Peyer's patch (tissue), 4 donors: Measurements from ENCODE around the gene CLEC16A. TPM values are rescaled to one million over a fixed set of nuclear protein-coding genes. Genes with fewer than 3 reads are reported as not detected.

Source experiments
- DNase-seq, 3 donors: peaks; one replicate each; pipeline ENCODE4 v3.0.0-alpha.2; 2017 to 2019
- H3K27ac ChIP-seq, 4 donors: fragments of 200-600 bp; sonication (generic); one replicate each; pipeline ENCODE4 v1.5.1; 2016 to 2019
- H3K27me3 ChIP-seq, 2 donors: fragments of 200-600 bp; sonication (generic); one replicate each; pipeline ENCODE4 v1.5.1; 2019
- H3K36me3 ChIP-seq, 3 donors: fragments of 200-600 bp; sonication (generic); one replicate each; pipeline ENCODE4 v1.5.1; 2016 to 2019
- H3K4me1 ChIP-seq, 4 donors: fragments of 200-600 bp; sonication (generic); one replicate each; pipeline ENCODE4 v1.5.1; 2016 to 2019
- H3K4me3 ChIP-seq, 4 donors: fragments of 200-600 bp; sonication (generic); 1 replicate in 3 of 4; 2 replicates in 1 of 4; pipeline ENCODE4 v1.5.1; 2016 to 2019; ENCODE audit warnings: mild to moderate bottlenecking in 1 of 4
- H3K9me3 ChIP-seq, 4 donors: fragments of 200-600 bp; sonication (generic); one replicate each; pipeline ENCODE4 v1.5.1; 2016 to 2019; ENCODE audit warnings: mild to moderate bottlenecking in 1 of 4
- CTCF ChIP-seq, 6 experiments: fragments of 450-650 bp in 4 of 6; fragments of 200-600 bp in 2 of 6; sonication (generic) in 1 of 6; IDR thresholded peaks; one replicate each; pipeline ENCODE4 v1.5.1; 2017 to 2019; ENCODE audit warnings: antibody characterized with exemption in 6 of 6, mild to moderate bottlenecking in 3 of 6, moderate library complexity in 1 of 6
- POLR2A ChIP-seq, 2 donors: fragments of 450-650 bp; IDR thresholded peaks; one replicate each; pipeline ENCODE4 v1.5.1; 2017; ENCODE audit warnings: antibody characterized with exemption in 2 of 2, mild to moderate bottlenecking in 2 of 2, moderate library complexity in 2 of 2
- total RNA-seq, 4 donors: library from RNA; depleted of rRNA; stranded (reverse); fragments of >200 nt; gene quantifications; one replicate each; pipeline ENCODE4 v1.1.0, GENCODE V29; 2016

CLEC16A gene
- total RNA-seq, 4 donors from 2014 or later: 37.8 to 139 (median 64.3) TPM

DNA sequence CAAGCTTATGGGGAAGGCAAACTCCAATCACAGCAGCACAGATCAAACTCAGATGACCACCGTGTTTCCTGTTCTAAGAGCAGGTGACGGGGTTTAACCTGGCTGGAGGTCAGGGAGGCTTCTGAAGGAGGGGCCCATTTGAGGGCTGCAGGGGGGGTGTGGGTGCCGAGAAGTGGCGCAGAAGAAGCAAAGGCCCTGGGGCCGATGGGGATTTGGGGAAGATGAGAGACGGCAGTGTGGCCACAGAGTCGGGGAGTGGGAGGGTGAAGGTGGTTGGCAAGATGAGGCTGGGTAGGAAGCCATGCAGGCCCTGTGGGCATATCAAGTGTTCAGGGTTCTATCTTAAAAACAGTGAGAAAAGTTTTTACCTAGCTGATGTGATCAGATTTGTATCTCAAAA lies 122.9 kb downstream of the CLEC16A start:
- Histone ChIP-seq H3K4me1 (no peaks in the 10 kb centered on the region), H3K9me3 (no peaks in the 10 kb centered on the region), H3K27ac (no peak overlapping the region), H3K4me3 (no peak overlapping the region), H3K27me3 (no peaks in the 10 kb centered on the region), H3K36me3 (peaks cover 0 to 34% (median 0%) of the 10 kb centered on the region in 3 donors)
- TF ChIP-seq CTCF (IDR thresholded peaks at IDR 0.05) (no peak), POLR2A (IDR thresholded peaks at IDR 0.05) (no peak)
- DNase-seq: peak in 1 of 3 donors; percentile 26

DNA sequence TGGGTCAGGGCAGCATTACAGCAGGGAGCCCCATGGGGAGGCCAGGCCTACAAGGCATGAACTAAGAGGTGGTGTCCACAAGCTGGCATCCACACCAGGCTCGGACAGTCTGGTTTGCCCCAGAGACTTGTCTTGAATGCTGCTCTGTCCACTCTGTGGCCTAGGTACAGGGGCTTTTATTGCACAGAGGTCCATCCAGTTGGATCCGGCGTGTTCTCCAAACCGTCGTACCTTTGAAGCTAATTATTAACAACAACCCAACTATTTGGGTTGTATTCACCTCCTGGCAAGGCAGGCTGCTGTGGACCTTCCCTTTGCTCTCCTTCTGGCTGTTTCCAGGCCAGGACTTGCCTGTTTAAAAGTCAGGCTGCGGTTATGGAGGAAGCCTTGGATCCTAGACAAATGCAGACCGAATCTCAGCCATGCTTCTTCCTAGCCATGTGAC lies 123.4 kb downstream of the CLEC16A start:
- TF ChIP-seq CTCF (IDR thresholded peaks at IDR 0.05) (no peak), POLR2A (IDR thresholded peaks at IDR 0.05) (no peak)
- Histone ChIP-seq H3K27ac (no peak overlapping the region), H3K27me3 (no peaks in the 10 kb centered on the region), H3K4me3 (no peak overlapping the region), H3K36me3 (peaks cover 0 to 36% (median 0%) of the 10 kb centered on the region in 3 donors), H3K4me1 (no peaks in the 10 kb centered on the region), H3K9me3 (no peaks in the 10 kb centered on the region)
- DNase-seq: no peak

- Histone ChIP-seq H3K9me3 (no peaks in the 10 kb centered on the region), H3K4me3 (no peak overlapping the region), H3K27ac (no peak overlapping the region), H3K36me3 (peaks cover 0 to 17% (median 0%) of the 10 kb centered on the region in 3 donors), H3K27me3 (no peaks in the 10 kb centered on the region), H3K4me1 (peaks cover 0 to 12% (median 3%) of the 10 kb centered on the region in 4 donors)
- DNase-seq: peak in 1 of 3 donors; percentile 7
- no peak for TF ChIP-seq POLR2A (IDR thresholded peaks at IDR 0.05)
- TF ChIP-seq CTCF (IDR thresholded peaks at IDR 0.05): no peak
These were observed 127.5 kb downstream of the CLEC16A start for GRCh38 chr16:11071829-11072228.

DNA sequence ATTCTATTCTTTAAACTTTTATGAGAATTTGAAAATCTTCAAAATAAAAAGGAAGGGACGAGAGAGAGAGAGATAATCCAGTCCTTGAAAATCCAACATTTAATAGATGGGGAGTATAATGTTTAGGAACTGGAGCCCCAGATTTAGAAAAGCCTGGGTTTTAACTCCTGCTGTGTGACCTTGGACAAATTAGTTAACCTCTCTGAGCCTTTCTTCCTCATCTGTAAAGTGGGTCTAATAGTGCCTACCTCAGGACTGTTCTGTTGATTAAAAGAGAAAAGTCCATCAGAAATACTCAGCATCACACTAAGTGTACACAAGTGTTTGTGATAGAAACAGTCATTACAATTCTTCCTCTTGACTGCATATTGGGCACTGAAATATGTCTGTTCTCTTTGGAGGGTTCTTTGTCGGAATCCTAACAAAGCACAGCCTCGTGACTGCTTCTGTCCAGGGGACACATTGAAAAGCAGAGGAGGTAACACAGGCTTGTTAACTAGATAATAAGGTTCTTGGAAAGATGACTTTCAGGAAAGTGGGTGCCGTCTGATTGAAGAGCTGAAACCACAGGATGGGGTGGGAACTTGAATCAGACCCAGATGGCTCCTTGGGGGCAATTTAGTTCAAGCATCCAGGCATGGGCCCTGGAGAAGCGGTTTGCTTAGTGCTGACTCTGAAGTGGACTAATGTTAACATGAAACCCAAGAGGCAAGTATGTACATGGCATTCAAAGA lies 128.2 kb downstream of the CLEC16A start:
- no peak for DNase-seq
- peaks cover 0 to 17% (median 0%) of the 10 kb centered on the region in 3 donors for H3K36me3 ChIP-seq
- H3K9me3 ChIP-seq: no peaks in the 10 kb centered on the region
- no peak for TF ChIP-seq CTCF (IDR thresholded peaks at IDR 0.05)
- TF ChIP-seq POLR2A (IDR thresholded peaks at IDR 0.05): no peak
- no peak overlapping the region for H3K4me3 ChIP-seq
- H3K4me1 ChIP-seq: peaks cover 0 to 18% (median 4%) of the 10 kb centered on the region in 4 donors
- no peak overlapping the region for H3K27ac ChIP-seq
- no peaks in the 10 kb centered on the region for H3K27me3 ChIP-seq

- Histone ChIP-seq H3K36me3 (peaks cover 0 to 17% (median 0%) of the 10 kb centered on the region in 3 donors), H3K4me1 (peaks cover 4 to 23% (median 13%) of the 10 kb centered on the region in 4 donors), H3K4me3 (no peak overlapping the region), H3K27me3 (no peaks in the 10 kb centered on the region), H3K27ac (no peak overlapping the region), H3K9me3 (no peaks in the 10 kb centered on the region)
- no peak for TF ChIP-seq CTCF (IDR thresholded peaks at IDR 0.05)
- no peak for TF ChIP-seq POLR2A (IDR thresholded peaks at IDR 0.05)
- no peak for DNase-seq
These were observed 129.1 kb downstream of the CLEC16A start for GRCh38 chr16:11073407-11073999.
